Measurements from ENCODE around the gene FOXI1.
A peak's percentile ranks its signal among the peaks of the same experiment; 100 is the strongest.

Gene FOXI1

DNA sequence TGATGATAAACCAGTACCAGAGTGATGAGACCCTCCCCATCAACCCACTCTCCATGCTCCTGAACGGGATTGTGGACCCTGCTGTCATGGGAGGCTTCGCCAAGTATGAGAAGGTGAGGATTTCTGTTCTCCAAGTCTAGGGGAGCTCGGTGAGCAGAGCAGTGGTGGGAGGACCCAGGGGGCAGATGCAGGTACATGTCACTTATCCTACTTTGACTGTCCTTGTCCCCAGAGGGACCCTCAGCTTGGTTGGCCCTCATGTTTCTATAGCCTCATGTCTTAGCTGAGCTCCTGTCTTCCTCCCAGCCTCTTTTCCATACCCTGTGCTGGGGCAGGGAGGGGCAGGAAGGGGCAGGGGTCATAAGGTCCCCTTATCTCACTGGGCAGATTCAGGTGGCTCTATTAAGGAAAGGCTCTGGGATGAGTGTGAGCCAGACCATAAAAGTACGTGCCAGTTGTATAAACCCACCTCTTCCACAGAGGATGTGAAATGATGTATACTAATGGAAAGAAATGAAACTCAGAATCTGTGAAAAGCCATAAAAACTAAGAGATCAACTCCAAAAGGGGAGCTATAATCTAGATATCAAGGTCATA is 38.0 kb upstream of the FOXI1 start:
- peaks cover 30% of the 10 kb centered on the region for H3K36me3 ChIP-seq (ENCODE audit: control insufficient read depth, insufficient read depth, low read length)
- no peak overlapping the region for H3K4me3 ChIP-seq (replicated peaks; ENCODE audit: low read depth, low read length)
- no peaks in the 10 kb centered on the region for H3K27me3 ChIP-seq (replicated peaks; ENCODE audit: control insufficient read depth, insufficient read depth, low read length)
- DNase-seq (ENCODE audit: extremely low read depth, insufficient read length), result no peak
- TF ChIP-seq, protein P1, sequence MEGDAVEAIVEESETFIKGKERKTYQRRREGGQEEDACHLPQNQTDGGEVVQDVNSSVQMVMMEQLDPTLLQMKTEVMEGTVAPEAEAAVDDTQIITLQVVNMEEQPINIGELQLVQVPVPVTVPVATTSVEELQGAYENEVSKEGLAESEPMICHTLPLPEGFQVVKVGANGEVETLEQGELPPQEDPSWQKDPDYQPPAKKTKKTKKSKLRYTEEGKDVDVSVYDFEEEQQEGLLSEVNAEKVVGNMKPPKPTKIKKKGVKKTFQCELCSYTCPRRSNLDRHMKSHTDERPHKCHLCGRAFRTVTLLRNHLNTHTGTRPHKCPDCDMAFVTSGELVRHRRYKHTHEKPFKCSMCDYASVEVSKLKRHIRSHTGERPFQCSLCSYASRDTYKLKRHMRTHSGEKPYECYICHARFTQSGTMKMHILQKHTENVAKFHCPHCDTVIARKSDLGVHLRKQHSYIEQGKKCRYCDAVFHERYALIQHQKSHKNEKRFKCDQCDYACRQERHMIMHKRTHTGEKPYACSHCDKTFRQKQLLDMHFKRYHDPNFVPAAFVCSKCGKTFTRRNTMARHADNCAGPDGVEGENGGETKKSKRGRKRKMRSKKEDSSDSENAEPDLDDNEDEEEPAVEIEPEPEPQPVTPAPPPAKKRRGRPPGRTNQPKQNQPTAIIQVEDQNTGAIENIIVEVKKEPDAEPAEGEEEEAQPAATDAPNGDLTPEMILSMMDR (IDR thresholded peaks at IDR 0.05; ENCODE audit: insufficient read depth, low read length, poor library complexity, severe bottlenecking), result no peak

DNA sequence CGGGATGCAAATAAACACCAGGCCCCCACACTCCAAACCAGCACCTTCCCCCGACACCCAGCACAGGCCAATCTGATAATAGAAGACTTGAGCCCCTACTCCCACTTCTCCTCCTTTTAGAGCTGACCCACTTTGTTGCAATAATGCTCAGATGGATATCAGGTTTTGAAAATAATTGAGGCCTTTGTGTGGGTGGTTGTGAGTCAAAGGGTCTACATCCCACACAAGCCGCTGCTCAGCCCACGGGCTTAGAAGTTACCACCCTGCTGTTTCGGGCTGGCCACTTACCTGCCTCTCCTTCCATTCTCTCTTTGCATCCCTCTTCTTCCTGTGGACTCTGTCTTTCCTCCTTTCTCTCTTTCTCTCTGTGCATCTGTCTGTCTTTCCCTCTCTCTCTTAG is 36.2 kb upstream of the FOXI1 start:
- no peaks in the 10 kb centered on the region for H3K27me3 ChIP-seq (replicated peaks; ENCODE audit: control insufficient read depth, insufficient read depth, low read length)
- TF ChIP-seq, protein P1 (IDR thresholded peaks at IDR 0.05; ENCODE audit: insufficient read depth, low read length, poor library complexity, severe bottlenecking), result no peak
- no peak overlapping the region for H3K4me3 ChIP-seq (replicated peaks; ENCODE audit: low read depth, low read length)
- no peak for DNase-seq (ENCODE audit: extremely low read depth, insufficient read length)
- peaks cover 26% of the 10 kb centered on the region for H3K36me3 ChIP-seq (ENCODE audit: control insufficient read depth, insufficient read depth, low read length)

DNA sequence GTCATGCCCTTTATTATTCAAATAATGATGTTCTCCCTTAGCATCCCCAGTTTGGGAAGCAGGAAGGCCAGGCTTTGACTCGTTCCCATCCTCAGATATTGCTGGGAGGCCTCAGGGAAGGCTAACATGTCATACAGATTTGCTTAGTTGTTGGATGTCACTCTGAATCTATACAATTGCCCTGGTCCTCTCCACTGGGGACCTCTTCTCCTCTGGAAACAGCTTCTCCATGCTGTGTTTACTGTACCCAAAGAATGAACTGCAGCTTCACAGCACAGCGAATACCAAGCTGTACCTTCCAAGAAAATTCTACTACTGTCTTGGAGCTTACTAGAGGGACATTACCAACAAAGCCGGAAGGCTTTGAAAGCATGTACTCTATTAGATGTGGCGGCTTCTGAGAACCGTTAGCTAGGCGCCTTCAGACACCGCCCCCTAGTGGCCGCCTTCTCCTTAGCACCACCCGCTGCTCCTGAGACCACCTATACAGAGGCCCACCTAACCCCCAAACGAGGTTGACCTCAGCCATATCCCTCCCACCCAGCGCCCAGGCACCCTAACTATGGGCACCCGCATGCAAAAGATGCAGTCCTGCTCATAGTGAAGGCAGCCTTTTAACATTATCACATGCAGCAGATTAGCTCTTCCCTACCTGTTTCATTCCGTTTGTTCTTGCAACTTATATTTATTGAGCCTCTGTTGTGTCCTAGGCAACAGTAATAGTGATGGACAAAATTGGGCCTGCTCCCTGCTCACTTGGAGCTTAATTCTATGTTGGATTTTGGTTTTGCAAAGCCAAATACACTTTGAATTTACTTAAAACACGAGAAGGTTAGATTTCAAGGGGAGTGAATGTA is 34.9 kb upstream of the FOXI1 start:
- H3K4me3 ChIP-seq (replicated peaks; ENCODE audit: low read depth, low read length), result no peak overlapping the region
- TF ChIP-seq, protein P1 (IDR thresholded peaks at IDR 0.05; ENCODE audit: insufficient read depth, low read length, poor library complexity, severe bottlenecking), result peak; percentile 48
- DNase-seq (ENCODE audit: extremely low read depth, insufficient read length), result no peak
- peaks cover 30% of the 10 kb centered on the region for H3K36me3 ChIP-seq (ENCODE audit: control insufficient read depth, insufficient read depth, low read length)
- H3K27me3 ChIP-seq (replicated peaks; ENCODE audit: control insufficient read depth, insufficient read depth, low read length), result no peaks in the 10 kb centered on the region

DNA sequence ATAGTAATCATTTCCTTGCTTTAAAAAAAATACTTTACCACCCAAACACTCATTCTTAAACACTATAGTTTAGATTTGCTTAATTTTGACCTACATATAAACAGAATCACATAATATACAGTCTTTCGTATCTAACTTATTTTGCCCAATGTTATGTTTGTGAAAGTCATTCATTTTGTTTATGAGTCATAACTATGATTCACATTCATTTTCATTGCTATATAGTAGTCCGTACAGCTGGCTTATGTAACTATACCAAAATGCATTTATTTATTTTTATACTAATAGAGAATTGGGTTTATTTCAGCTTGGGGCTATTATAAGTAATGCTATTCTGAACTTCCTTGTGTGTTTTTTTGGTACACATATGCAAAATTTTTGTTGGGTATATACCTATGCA is 33.9 kb upstream of the FOXI1 start:
- Histone ChIP-seq H3K36me3 (ENCODE audit: control insufficient read depth, insufficient read depth, low read length) (peaks cover 34% of the 10 kb centered on the region), H3K27me3 (replicated peaks; ENCODE audit: control insufficient read depth, insufficient read depth, low read length) (no peaks in the 10 kb centered on the region), H3K4me3 (replicated peaks; ENCODE audit: low read depth, low read length) (no peak overlapping the region)
- DNase-seq (ENCODE audit: extremely low read depth, insufficient read length), result no peak
- TF ChIP-seq, protein P1 (IDR thresholded peaks at IDR 0.05; ENCODE audit: insufficient read depth, low read length, poor library complexity, severe bottlenecking), result no peak

DNA sequence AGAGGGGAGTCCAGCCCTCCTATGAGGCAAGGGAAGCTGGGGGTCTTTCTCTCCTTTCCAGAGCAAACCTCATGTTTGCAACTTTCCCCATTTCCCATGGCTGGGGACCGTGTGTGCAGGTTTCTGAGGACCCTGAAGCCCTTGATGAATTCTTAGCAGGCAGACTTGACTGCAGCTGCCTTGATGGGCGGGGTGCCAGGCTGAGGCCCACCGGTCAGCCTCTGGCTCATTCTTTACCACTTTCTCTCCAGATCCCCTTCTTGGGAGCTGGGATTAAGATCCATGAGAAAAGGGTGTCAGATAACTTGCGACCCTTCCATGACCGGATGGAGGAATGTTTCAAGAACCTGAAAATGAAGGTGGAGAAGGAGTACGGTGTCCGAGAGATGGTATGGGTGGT is 30.0 kb upstream of the FOXI1 start:
- peaks cover 33% of the 10 kb centered on the region for H3K36me3 ChIP-seq (ENCODE audit: control insufficient read depth, insufficient read depth, low read length)
- no peak for DNase-seq (ENCODE audit: extremely low read depth, insufficient read length)
- TF ChIP-seq, protein P1 (IDR thresholded peaks at IDR 0.05; ENCODE audit: insufficient read depth, low read length, poor library complexity, severe bottlenecking), result no peak

More for the DNA sequence above, 30.0 kb upstream of the FOXI1 start:
- Histone ChIP-seq H3K27me3 (replicated peaks; ENCODE audit: control insufficient read depth, insufficient read depth, low read length) (no peaks in the 10 kb centered on the region), H3K4me3 (replicated peaks; ENCODE audit: low read depth, low read length) (no peak overlapping the region)
